Astrocyte (in vitro differentiated cells and primary cell): ENCODE results near the gene TCN1. TPM values are rescaled to one million over a fixed set of nuclear protein-coding genes. Genes with fewer than 3 reads are reported as not detected.

ENCODE experiments used
- DNase-seq: peaks from one replicate; pipeline ENCODE4 v3.0.0-alpha.2; 2010; ENCODE audit warnings: low read depth
- FAIRE-seq: peaks from 2 replicates; lab custom pipeline; 2011; peaks lifted over from hg19 to GRCh38; lab: Jason Lieb, UNC
- H2AFZ ChIP-seq: 2 replicates; pipeline ENCODE4 v1.6.0; 2012; ENCODE audit warnings: low read depth, low read length, inconsistent platforms
- H3K27ac ChIP-seq: 2 replicates; pipeline ENCODE4 v1.5.1; 2011; ENCODE audit warnings: low read depth, low read length, inconsistent platforms
- H3K27me3 ChIP-seq: 2 replicates; pipeline ENCODE4 v1.6.0; 2011; ENCODE audit warnings: low read length, inconsistent platforms; ENCODE audit not compliant: insufficient read depth
- H3K36me3 ChIP-seq: 2 replicates; pipeline ENCODE4 v1.5.1; 2011; ENCODE audit warnings: low read length, inconsistent platforms; ENCODE audit not compliant: insufficient read depth
- H3K4me1 ChIP-seq: 2 replicates; pipeline ENCODE4 v1.5.1; 2011; ENCODE audit warnings: low read length, inconsistent platforms; ENCODE audit not compliant: insufficient read depth
- H3K4me2 ChIP-seq: 2 replicates; pipeline ENCODE4 v1.6.0; 2012; ENCODE audit warnings: low read length, inconsistent platforms
- H3K4me3 ChIP-seq: 2 replicates; pipeline ENCODE4 v1.5.1; 2011; ENCODE audit warnings: low read depth, mild to moderate bottlenecking, low read length, inconsistent platforms; ENCODE audit not compliant: insufficient read depth
- H3K79me2 ChIP-seq: 2 replicates; pipeline ENCODE4 v1.6.0; 2012; ENCODE audit warnings: mild to moderate bottlenecking, low read length, inconsistent platforms; ENCODE audit not compliant: insufficient read depth
- H3K9ac ChIP-seq: 2 replicates; pipeline ENCODE4 v1.6.0; 2012; ENCODE audit warnings: mild to moderate bottlenecking, low read length, inconsistent platforms
- H3K9me3 ChIP-seq: 2 replicates; pipeline ENCODE4 v1.5.1; 2012; ENCODE audit warnings: low read depth, mild to moderate bottlenecking, low read length, inconsistent platforms; ENCODE audit not compliant: insufficient read depth
- H4K20me1 ChIP-seq: 2 replicates; pipeline ENCODE4 v1.6.0; 2012; ENCODE audit warnings: low read length, inconsistent platforms; ENCODE audit not compliant: insufficient read depth
- H3K27ac Mint-ChIP-seq: one replicate; pipeline ENCODE4 v1.8.0; 2021; ENCODE audit warnings: mild to moderate bottlenecking, mixed read lengths; ENCODE audit not compliant: unreplicated experiment
- H3K27me3 Mint-ChIP-seq: one replicate; pipeline ENCODE4 v1.8.0; 2021; ENCODE audit warnings: low read depth, mixed read lengths; ENCODE audit not compliant: unreplicated experiment
- H3K36me3 Mint-ChIP-seq: one replicate; pipeline ENCODE4 v1.8.0; 2021; ENCODE audit warnings: low read depth, mixed read lengths; ENCODE audit not compliant: unreplicated experiment
- H3K4me1 Mint-ChIP-seq: one replicate; pipeline ENCODE4 v1.8.0; 2021; ENCODE audit warnings: low read depth, mixed read lengths; ENCODE audit not compliant: unreplicated experiment
- H3K4me3 Mint-ChIP-seq: one replicate; pipeline ENCODE4 v1.8.0; 2021; ENCODE audit warnings: mild to moderate bottlenecking, moderate library complexity, mixed read lengths; ENCODE audit not compliant: unreplicated experiment
- H3K9me3 Mint-ChIP-seq: one replicate; pipeline ENCODE4 v1.8.0; 2021; ENCODE audit warnings: mild to moderate bottlenecking, mixed read lengths; ENCODE audit not compliant: unreplicated experiment
- EZH2 ChIP-seq: IDR thresholded peaks from 2 replicates; pipeline ENCODE4 v1.6.1; 2012; ENCODE audit warnings: mild to moderate bottlenecking, low read length, inconsistent platforms; ENCODE audit not compliant: insufficient read depth
- total RNA-seq: library from RNA; stranded (reverse); gene quantifications from 2 replicates; pipeline ENCODE4 v1.2.1, GENCODE V29; 2021
- TF ChIP-seq, protein P1 (sequence below): IDR thresholded peaks from 2 replicates; pipeline ENCODE4 v1.5.1; 2011; ENCODE audit warnings: low read depth, mild to moderate bottlenecking, inconsistent platforms, low read length, moderate library complexity; ENCODE audit not compliant: insufficient read depth

The TCN1 gene
- total RNA-seq, 1 donor from 2014 or later: 0.45 TPM

DNA sequence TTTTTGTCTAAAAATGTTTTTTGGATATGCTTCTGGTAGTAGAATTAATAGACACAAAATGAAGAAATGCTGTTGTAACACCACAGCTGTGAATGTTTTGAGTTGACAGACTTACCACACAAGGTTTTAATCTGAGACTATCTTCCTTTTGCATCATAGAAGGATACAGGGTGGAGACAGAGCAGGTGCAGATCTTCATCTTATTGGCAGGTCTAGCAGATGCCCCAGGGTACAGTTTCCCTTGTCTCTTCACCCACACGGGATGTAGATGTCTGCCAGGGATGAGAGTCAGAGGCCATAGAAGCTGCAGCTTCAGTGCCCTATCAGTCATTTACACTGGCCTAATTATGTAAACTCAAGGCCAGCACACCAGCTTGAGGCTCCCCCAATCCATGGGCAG, 13.3 kb upstream of the TCN1 start:
- FAIRE-seq: no peak
- Histone ChIP-seq H3K4me3 (no peak overlapping the region), H2AFZ (no peak overlapping the region), H3K9me3 (no peaks in the 10 kb centered on the region), H3K27ac (no peak overlapping the region), H3K27me3 (no peaks in the 10 kb centered on the region), H3K4me2 (no peak overlapping the region), H3K36me3 (no peaks in the 10 kb centered on the region), H4K20me1 (no peaks in the 10 kb centered on the region), H3K4me1 (no peaks in the 10 kb centered on the region), H3K9ac (no peak overlapping the region), H3K79me2 (no peaks in the 10 kb centered on the region)
- no peaks in the 10 kb centered on the region for H3K9me3 Mint-ChIP-seq
- no peak overlapping the region for H3K4me3 Mint-ChIP-seq
- no peaks in the 10 kb centered on the region for H3K27me3 Mint-ChIP-seq
- no peak for DNase-seq
- no peak overlapping the region for H3K27ac Mint-ChIP-seq
- TF ChIP-seq EZH2: no peak
- TF ChIP-seq, protein P1, sequence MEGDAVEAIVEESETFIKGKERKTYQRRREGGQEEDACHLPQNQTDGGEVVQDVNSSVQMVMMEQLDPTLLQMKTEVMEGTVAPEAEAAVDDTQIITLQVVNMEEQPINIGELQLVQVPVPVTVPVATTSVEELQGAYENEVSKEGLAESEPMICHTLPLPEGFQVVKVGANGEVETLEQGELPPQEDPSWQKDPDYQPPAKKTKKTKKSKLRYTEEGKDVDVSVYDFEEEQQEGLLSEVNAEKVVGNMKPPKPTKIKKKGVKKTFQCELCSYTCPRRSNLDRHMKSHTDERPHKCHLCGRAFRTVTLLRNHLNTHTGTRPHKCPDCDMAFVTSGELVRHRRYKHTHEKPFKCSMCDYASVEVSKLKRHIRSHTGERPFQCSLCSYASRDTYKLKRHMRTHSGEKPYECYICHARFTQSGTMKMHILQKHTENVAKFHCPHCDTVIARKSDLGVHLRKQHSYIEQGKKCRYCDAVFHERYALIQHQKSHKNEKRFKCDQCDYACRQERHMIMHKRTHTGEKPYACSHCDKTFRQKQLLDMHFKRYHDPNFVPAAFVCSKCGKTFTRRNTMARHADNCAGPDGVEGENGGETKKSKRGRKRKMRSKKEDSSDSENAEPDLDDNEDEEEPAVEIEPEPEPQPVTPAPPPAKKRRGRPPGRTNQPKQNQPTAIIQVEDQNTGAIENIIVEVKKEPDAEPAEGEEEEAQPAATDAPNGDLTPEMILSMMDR: no peak
- peaks cover 8% of the 10 kb centered on the region for H3K4me1 Mint-ChIP-seq
- no peaks in the 10 kb centered on the region for H3K36me3 Mint-ChIP-seq

DNA sequence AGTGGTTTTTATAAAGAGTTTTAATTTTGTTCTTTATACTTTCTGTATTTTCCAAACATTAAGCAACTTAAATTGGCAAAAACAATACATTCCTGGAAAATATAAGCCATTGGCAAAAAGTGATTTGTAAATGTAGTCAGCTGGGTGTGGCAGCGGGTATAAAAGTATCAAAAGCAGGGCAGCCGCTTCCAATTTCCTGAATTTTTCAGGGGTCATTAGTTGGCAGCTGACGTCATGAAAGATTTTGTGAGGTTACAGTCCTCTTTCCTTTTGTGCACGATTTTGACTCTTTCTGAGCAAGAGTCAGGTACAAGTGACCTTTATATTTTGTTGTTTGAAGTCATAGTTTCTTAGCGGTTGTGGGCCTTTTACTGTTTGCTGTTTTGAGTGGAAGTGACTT, 12.3 kb upstream of the TCN1 start, which contains the start of gene OOSP3:
OOSP3 (plus strand) TSS at position 208 of the 400 bp plus-strand sequence; CDS start at position 235, 27 bp downstream.
- Histone ChIP-seq H3K4me2 (no peak within 1 kb of the TSS), H3K9ac (no peak within 1 kb of the TSS), H3K27me3 (no peaks in the 10 kb centered on the region), H3K4me3 (no peak within 1 kb of the TSS), H2AFZ (no peak within 1 kb of the TSS), H4K20me1 (no peaks in the 10 kb centered on the region), H3K4me1 (no peaks in the 10 kb centered on the region), H3K9me3 (no peaks in the 10 kb centered on the region), H3K79me2 (no peaks in the 10 kb centered on the region), H3K27ac (no peak within 1 kb of the TSS), H3K36me3 (no peaks in the 10 kb centered on the region)
- H3K9me3 Mint-ChIP-seq: no peaks in the 10 kb centered on the region
- no peak within 1 kb of the TSS for H3K27ac Mint-ChIP-seq
- no peak within 1 kb of the TSS for H3K4me3 Mint-ChIP-seq
- DNase-seq (no peak), FAIRE-seq (no peak)
- peaks cover 8% of the 10 kb centered on the region for H3K4me1 Mint-ChIP-seq
- no peak for TF ChIP-seq EZH2
- TF ChIP-seq, protein P1: no peak
- H3K27me3 Mint-ChIP-seq: no peaks in the 10 kb centered on the region
- no peaks in the 10 kb centered on the region for H3K36me3 Mint-ChIP-seq

DNA sequence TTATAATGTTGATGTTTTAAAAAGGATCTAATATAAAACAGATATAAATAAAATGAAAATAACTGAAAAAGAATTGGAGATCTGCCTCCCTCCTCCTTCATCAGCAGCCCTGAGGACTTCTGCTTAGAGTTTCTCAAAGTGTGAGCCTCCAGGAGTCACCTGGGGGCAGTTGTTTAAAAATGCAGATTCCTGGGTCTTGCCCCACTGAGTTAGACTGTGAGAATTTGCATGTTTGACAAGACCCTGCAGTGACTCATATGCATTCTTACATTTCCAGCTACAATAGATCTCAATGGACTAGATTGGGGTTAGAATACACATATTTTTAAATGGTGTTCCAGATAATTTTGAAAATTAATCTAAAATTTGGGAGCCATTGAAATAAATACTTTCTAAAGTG, 11.5 kb upstream of the TCN1 start:
- H2AFZ ChIP-seq: no peak overlapping the region
- no peaks in the 10 kb centered on the region for H3K4me1 ChIP-seq
- H3K79me2 ChIP-seq: no peaks in the 10 kb centered on the region
- no peak for TF ChIP-seq EZH2
- TF ChIP-seq, protein P1: no peak
- no peaks in the 10 kb centered on the region for H4K20me1 ChIP-seq
- FAIRE-seq: no peak
- H3K4me3 Mint-ChIP-seq: no peak overlapping the region
- no peak overlapping the region for H3K27ac ChIP-seq
- no peak overlapping the region for H3K4me3 ChIP-seq
- H3K27me3 ChIP-seq: no peaks in the 10 kb centered on the region
- peaks cover 8% of the 10 kb centered on the region for H3K4me1 Mint-ChIP-seq
- no peak overlapping the region for H3K4me2 ChIP-seq
- no peak for DNase-seq
- H3K27ac Mint-ChIP-seq: no peak overlapping the region
- H3K36me3 Mint-ChIP-seq: no peaks in the 10 kb centered on the region
- H3K36me3 ChIP-seq: no peaks in the 10 kb centered on the region
- H3K27me3 Mint-ChIP-seq: no peaks in the 10 kb centered on the region
- H3K9me3 Mint-ChIP-seq: no peaks in the 10 kb centered on the region
- H3K9ac ChIP-seq: no peak overlapping the region
- H3K9me3 ChIP-seq: no peaks in the 10 kb centered on the region
